Esophagus muscularis mucosa (tissue), 4 donors: Measurements from ENCODE around the gene MANBA. TPM values are rescaled to one million over a fixed set of nuclear protein-coding genes. Genes with fewer than 3 reads are reported as not detected.

Experiments
- DNase-seq: peaks from one replicate; pipeline ENCODE4 v3.0.0-alpha.2; 2017; ENCODE audit errors: extremely low spot score
- H3K27ac ChIP-seq, 4 donors: fragments of 200-600 bp; sonication (generic); replicated peaks in 1 of 4; 1 replicate in 3 of 4; 2 replicates in 1 of 4; pipeline ENCODE4 v1.5.1; 2016 to 2019; ENCODE audit warnings: mild to moderate bottlenecking in 1 of 4
- H3K27me3 ChIP-seq, 4 donors: fragments of 200-600 bp; sonication (generic); one replicate each; pipeline versions ENCODE4 v1.5.1 to v1.6.0; 2016 to 2019
- H3K36me3 ChIP-seq, 4 donors: fragments of 200-600 bp; sonication (generic); one replicate each; pipeline ENCODE4 v1.5.1; 2016 to 2019
- H3K4me1 ChIP-seq, 4 donors: fragments of 200-600 bp; sonication (generic); one replicate each; pipeline ENCODE4 v1.5.1; 2016 to 2019
- H3K4me3 ChIP-seq, 4 donors: fragments of 200-600 bp; sonication (generic); 1 replicate in 2 of 4; 2 replicates in 2 of 4; pipeline ENCODE4 v1.5.1; 2016 to 2019; ENCODE audit warnings: mild to moderate bottlenecking in 4 of 4, moderate library complexity in 1 of 4
- H3K9me3 ChIP-seq, 4 donors: fragments of 200-600 bp; sonication (generic); 1 replicate in 3 of 4; 2 replicates in 1 of 4; pipeline ENCODE4 v1.5.1; 2016 to 2019
- CTCF ChIP-seq, 3 experiments: fragments of 200-600 bp in 2 of 3; fragments of 450-650 bp in 1 of 3; sonication (generic) in 2 of 3; IDR thresholded peaks; one replicate each; pipeline ENCODE4 v1.5.1; 2017 to 2019; ENCODE audit warnings: antibody characterized with exemption in 3 of 3, mild to moderate bottlenecking in 2 of 3, moderate library complexity in 1 of 3
- EP300 ChIP-seq: sonication (generic); formaldehyde crosslinking; IDR thresholded peaks from one replicate; pipeline ENCODE4 v1.6.1; 2017; ENCODE audit warnings: antibody characterized with exemption
- POLR2A ChIP-seq: fragments of 450-650 bp; IDR thresholded peaks from one replicate; pipeline ENCODE4 v1.6.1; 2017; ENCODE audit warnings: antibody characterized with exemption, moderate library complexity, mild to moderate bottlenecking, low read depth
- POLR2AphosphoS5 ChIP-seq, 2 donors: sonication (generic); formaldehyde crosslinking; IDR thresholded peaks; one replicate each; pipeline ENCODE4 v1.6.1; 2017; ENCODE audit warnings: antibody characterized with exemption in 2 of 2
- WGBS: methylation state at CpG from one replicate; pipeline ENCODE4 v1.1.5; 2018; 5-methylcytosine and 5-hydroxymethylcytosine counted together
- intact Hi-C: fragments of 100-400 bp; cut with DNase I; formaldehyde crosslinking; loops from one replicate; pipeline ENCODE4 v1.15.1; 2023
- total RNA-seq, 4 donors: library from RNA; depleted of rRNA; stranded (reverse); fragments of >200 nt; gene quantifications; one replicate each; pipeline versions ENCODE4 v1.1.0 to v1.2.1, GENCODE V29; 2016

MANBA gene
- total RNA-seq, 4 donors from 2014 or later = 22.1 to 24.9 (median 24.5) TPM

- Histone ChIP-seq H3K4me1 (peaks cover 0 to 5% (median 0%) of the 10 kb centered on the region in 4 donors), H3K27ac (no peak overlapping the region), H3K9me3 (no peaks in the 10 kb centered on the region), H3K36me3 (peaks cover 0 to 20% (median 12%) of the 10 kb centered on the region in 4 donors), H3K27me3 (no peaks in the 10 kb centered on the region), H3K4me3 (no peak overlapping the region)
- DNase-seq = no peak
- intact Hi-C loops = no loop called here
- TF ChIP-seq CTCF (IDR thresholded peaks at IDR 0.05) (no peak), POLR2A (no peak), EP300 (no peak), POLR2AphosphoS5 (IDR thresholded peaks at IDR 0.05) (no peak)
- 82% methylated on average over 5 of the region's 5 CpGs for WGBS
These were observed 118.0 kb downstream of the MANBA start for GRCh38 chr4:102642631-102643298.

GRCh38 chr4:102641793-102642192 lies 119.0 kb downstream of the MANBA start:
- no peak for TF ChIP-seq EP300
- no peak for TF ChIP-seq POLR2A
- no peak for TF ChIP-seq CTCF (IDR thresholded peaks at IDR 0.05)
- no peak for TF ChIP-seq POLR2AphosphoS5 (IDR thresholded peaks at IDR 0.05)
- no peaks in the 10 kb centered on the region for H3K4me1 ChIP-seq
- H3K36me3 ChIP-seq = peaks cover 0 to 30% (median 20%) of the 10 kb centered on the region in 4 donors
- H3K27ac ChIP-seq = no peak overlapping the region
- intact Hi-C loops = no loop called here
- no peaks in the 10 kb centered on the region for H3K27me3 ChIP-seq
- no peaks in the 10 kb centered on the region for H3K9me3 ChIP-seq
- no peak overlapping the region for H3K4me3 ChIP-seq
- no peak for DNase-seq

- no peak overlapping the region for H3K27ac ChIP-seq
- H3K27me3 ChIP-seq = no peaks in the 10 kb centered on the region
- no peaks in the 10 kb centered on the region for H3K9me3 ChIP-seq
- H3K36me3 ChIP-seq = peaks cover 0 to 41% (median 28%) of the 10 kb centered on the region in 4 donors
- WGBS = 84% methylated on average over 4 of the region's 4 CpGs
- no peak for TF ChIP-seq EP300
- no peak for TF ChIP-seq POLR2AphosphoS5 (IDR thresholded peaks at IDR 0.05)
- TF ChIP-seq CTCF (IDR thresholded peaks at IDR 0.05) = no peak
- TF ChIP-seq POLR2A = no peak
- DNase-seq = no peak
- intact Hi-C loops = no loop called here
- no peak overlapping the region for H3K4me3 ChIP-seq
- H3K4me1 ChIP-seq = no peaks in the 10 kb centered on the region
These were observed 120.1 kb downstream of the MANBA start for GRCh38 chr4:102640669-102641068.

- no peak for DNase-seq
- WGBS = 97% methylated on average over 7 of the region's 7 CpGs
- peaks cover 3 to 50% (median 32%) of the 10 kb centered on the region in 4 donors for H3K36me3 ChIP-seq
- no peak overlapping the region for H3K4me3 ChIP-seq
- H3K4me1 ChIP-seq = no peaks in the 10 kb centered on the region
- H3K9me3 ChIP-seq = no peaks in the 10 kb centered on the region
- TF ChIP-seq POLR2A (no peak), EP300 (no peak), CTCF (IDR thresholded peaks at IDR 0.05) (no peak)
- no peaks in the 10 kb centered on the region for H3K27me3 ChIP-seq
- no peak overlapping the region for H3K27ac ChIP-seq
- intact Hi-C loops = no loop called here
These were observed 121.2 kb downstream of the MANBA start for GRCh38 chr4:102639598-102639997.

- H3K9me3 ChIP-seq = no peaks in the 10 kb centered on the region
- peaks cover 5 to 58% (median 36%) of the 10 kb centered on the region in 4 donors for H3K36me3 ChIP-seq
- TF ChIP-seq POLR2AphosphoS5 (IDR thresholded peaks at IDR 0.05) (no peak), EP300 (no peak), CTCF (IDR thresholded peaks at IDR 0.05) (no peak), POLR2A (no peak)
- no peaks in the 10 kb centered on the region for H3K27me3 ChIP-seq
- intact Hi-C loops = no loop called here
- WGBS = 66% methylated on average over 1 of the region's 1 CpG
- DNase-seq = no peak
- no peak overlapping the region for H3K27ac ChIP-seq
- no peak overlapping the region for H3K4me3 ChIP-seq
- no peaks in the 10 kb centered on the region for H3K4me1 ChIP-seq
These were observed 122.1 kb downstream of the MANBA start for GRCh38 chr4:102638621-102639020.
